Endothelial cell of umbilical vein (primary cell): ENCODE results near the gene ZNF346. TPM values are rescaled to one million over a fixed set of nuclear protein-coding genes. Genes with fewer than 3 reads are reported as not detected.

ENCODE experiments used
- BruUV-seq: library from RNA; stranded (reverse); fragments of 400-500 nt; replicated peaks from 2 replicates; lab custom pipeline; 2021; lab: Mats Ljungman, UMichigan
- CTCF ChIA-PET: fragments of 300-600, 350-600 bp; sonication (Branson Sonifier 250); formaldehyde crosslinking; loops from one replicate; lab custom pipeline; 2021; ENCODE audit warnings: antibody characterized with exemption, inconsistent platforms; lab: Charles Lee
- POLR2A ChIA-PET: fragments of 300-600, 350-600 bp; sonication (Branson Sonifier 250); formaldehyde crosslinking; loops from one replicate; lab custom pipeline; 2021; ENCODE audit warnings: antibody characterized with exemption, inconsistent platforms; lab: Charles Lee
- DNase-seq: peaks from one replicate; pipeline ENCODE4 v3.0.0-alpha.2; 2011; ENCODE audit warnings: low read depth, low spot score
- FAIRE-seq: peaks from 2 replicates; lab custom pipeline; 2011; peaks lifted over from hg19 to GRCh38; lab: Jason Lieb, UNC
- H2AFZ ChIP-seq: 2 replicates; pipeline ENCODE4 v1.6.0; 2012; ENCODE audit warnings: low read depth, low read length, control low read depth, inconsistent platforms
- H3K27ac ChIP-seq: 2 replicates; pipeline ENCODE4 v1.5.1; 2011; ENCODE audit warnings: low read depth, mild to moderate bottlenecking, control low read depth, low read length, moderate library complexity; ENCODE audit not compliant: insufficient read depth
- H3K27me3 ChIP-seq, 2 experiments: 2 replicates each; pipeline versions ENCODE4 v1.6.0 to v1.6.1; 2011; ENCODE audit warnings: low read length in 2 of 2, mixed read lengths in 1 of 2; ENCODE audit not compliant: control insufficient read depth in 2 of 2, insufficient read depth in 2 of 2
- H3K36me3 ChIP-seq, 2 experiments: 2 replicates in 1 of 2; 3 replicates in 1 of 2; pipeline ENCODE4 v1.5.1; 2011; ENCODE audit warnings: low read length in 2 of 2, mild to moderate bottlenecking in 1 of 2, moderate library complexity in 1 of 2; ENCODE audit not compliant: control insufficient read depth in 2 of 2, insufficient read depth in 2 of 2; ENCODE audit errors: extremely low read depth in 1 of 2
- H3K4me1 ChIP-seq: 3 replicates; pipeline ENCODE4 v1.5.1; 2011; ENCODE audit warnings: mild to moderate bottlenecking, low read length; ENCODE audit not compliant: control insufficient read depth, insufficient read depth; ENCODE audit errors: extremely low read depth
- H3K4me2 ChIP-seq: 2 replicates; pipeline ENCODE4 v1.6.1; 2011; ENCODE audit warnings: low read length, control low read depth, mixed read lengths; ENCODE audit not compliant: insufficient read depth
- H3K4me3 ChIP-seq, 3 experiments: fragments of 200-600 bp in 1 of 3; sonication (generic), shearing (Covaris generic) in 1 of 3; replicated peaks in 1 of 3; 2 replicates each; pipeline ENCODE4 v1.5.1; 2011 to 2016; ENCODE audit warnings: control low read depth in 3 of 3, low read length in 3 of 3, mild to moderate bottlenecking in 2 of 3, inconsistent platforms in 1 of 3, low read depth in 1 of 3, moderate library complexity in 1 of 3; ENCODE audit not compliant: insufficient read depth in 1 of 3
- H3K79me2 ChIP-seq: 2 replicates; pipeline ENCODE4 v1.6.0; 2012; ENCODE audit warnings: low read length, inconsistent platforms; ENCODE audit not compliant: control insufficient read depth, insufficient read depth
- H3K9ac ChIP-seq: replicated peaks from 2 replicates; pipeline ENCODE3; 2011; ENCODE audit warnings: low read length, control low read depth; ENCODE audit not compliant: insufficient read depth; ENCODE audit errors: extremely low read depth
- H3K9me1 ChIP-seq: replicated peaks from 3 replicates; pipeline ENCODE4 v1.6.0; 2011; ENCODE audit warnings: mild to moderate bottlenecking, low read length; ENCODE audit not compliant: control insufficient read depth, insufficient read depth; ENCODE audit errors: extremely low read depth
- H3K9me3 ChIP-seq: replicated peaks from 2 replicates; pipeline ENCODE4 v1.5.1; 2012; ENCODE audit warnings: low read length, inconsistent platforms; ENCODE audit not compliant: control insufficient read depth, insufficient read depth
- H4K20me1 ChIP-seq: replicated peaks from 2 replicates; pipeline ENCODE3; 2011; ENCODE audit warnings: mild to moderate bottlenecking, low read length; ENCODE audit not compliant: control insufficient read depth, insufficient read depth; ENCODE audit errors: extremely low read depth
- CTCF ChIP-seq, 2 donors: IDR thresholded peaks; 1 replicate in 1 of 2; 2 replicates in 1 of 2; pipeline ENCODE4 v1.5.1; 2011; ENCODE audit warnings: low read length in 2 of 2, mild to moderate bottlenecking in 2 of 2, moderate library complexity in 2 of 2, control low read depth in 1 of 2, inconsistent platforms in 1 of 2, low read depth in 1 of 2; ENCODE audit not compliant: insufficient read depth in 1 of 2; ENCODE audit errors: extremely low read depth in 1 of 2
- EZH2 ChIP-seq: IDR thresholded peaks from 2 replicates; pipeline ENCODE4 v1.6.1; 2012; ENCODE audit warnings: borderline replicate concordance, low read depth, mild to moderate bottlenecking, moderate library complexity, low read length, inconsistent platforms; ENCODE audit not compliant: severe bottlenecking
- FOS ChIP-seq: IDR thresholded peaks from 2 replicates; pipeline ENCODE4 v1.6.1; 2011; ENCODE audit warnings: mild to moderate bottlenecking, low read length, moderate library complexity, borderline replicate concordance; ENCODE audit not compliant: insufficient read depth
- GATA2 ChIP-seq: IDR thresholded peaks from 2 replicates; pipeline ENCODE4 v1.7.0; 2011; ENCODE audit warnings: low read depth, mild to moderate bottlenecking, moderate library complexity, mixed read lengths, low read length; ENCODE audit not compliant: insufficient read length, insufficient read depth
- JUN ChIP-seq: IDR thresholded peaks from 2 replicates; pipeline ENCODE4 v1.6.1; 2011; ENCODE audit warnings: borderline replicate concordance, low read depth; ENCODE audit not compliant: insufficient read length, insufficient read depth
- MAX ChIP-seq: IDR thresholded peaks from 2 replicates; pipeline ENCODE4 v1.6.1; 2011; ENCODE audit not compliant: insufficient read depth, insufficient read length
- MYC ChIP-seq: IDR thresholded peaks from one replicate; pipeline ENCODE4 v1.6.1; 2011; ENCODE audit warnings: mild to moderate bottlenecking, low read depth, low read length
- POLR2A ChIP-seq: IDR thresholded peaks from 2 replicates; pipeline ENCODE4 v1.6.1; 2012; ENCODE audit warnings: low read depth, mild to moderate bottlenecking, control low read depth, low read length
- POLR2AphosphoS5 ChIP-seq: IDR thresholded peaks from 2 replicates; pipeline ENCODE4 v1.6.1; 2012; ENCODE audit warnings: low read depth, mild to moderate bottlenecking, control low read depth, low read length, moderate library complexity; ENCODE audit not compliant: insufficient read depth
- dilution Hi-C: fragments of 300-500 bp; cut with MboI; formaldehyde crosslinking; loops from one replicate; pipeline ENCODE4 v1.15.0; 2019; ENCODE audit warnings: low sequenced_read_pairs; ENCODE audit not compliant: extremely low pct_ligation_motif_present
- intact Hi-C: fragments of 100-400 bp; cut with micrococcal nuclease; formaldehyde crosslinking; loops from one replicate; pipeline ENCODE4 v1.10.0; 2022
- polyA plus RNA-seq, 4 experiments: library from polyadenylated mRNA; depleted of rRNA in 3 of 4; stranded (reverse) in 3 of 4; unstranded in 1 of 4; fragments of >200 nt; gene quantifications; 2 replicates each; pipeline versions ENCODE4 v1.2.1 to v1.2.3, GENCODE V29; 2011 to 2012; ENCODE audit warnings: missing spikeins in 1 of 4
- total RNA-seq: library from RNA; stranded (reverse); gene quantifications from 2 replicates; pipeline ENCODE4 v1.2.3, GENCODE V29; 2021

The ZNF346 gene
- total and polyA plus RNA-seq, 2 donors (not counting 3 experiments of a cell fraction or from before 2014, with no cell fraction given): 25.3 to 35.2 TPM

- intact Hi-C loops: no loop called here
- Histone ChIP-seq H3K27ac (no peak overlapping the region), H3K4me1 (no peaks in the 10 kb centered on the region), H3K79me2 (peaks cover 23% of the 10 kb centered on the region), H3K9ac (no peak overlapping the region), H3K36me3 (peaks cover 0 to 2% of the 10 kb centered on the region in 2 experiments), H3K27me3 (no peaks in the 10 kb centered on the region), H4K20me1 (no peaks in the 10 kb centered on the region), H2AFZ (no peak overlapping the region), H3K9me1 (no peaks in the 10 kb centered on the region), H3K4me3 (no peak overlapping the region), H3K9me3 (no peaks in the 10 kb centered on the region), H3K4me2 (no peak overlapping the region)
- dilution Hi-C loops: no loop called here
- BruUV-seq: no TSS peak
- POLR2A ChIA-PET: no interaction called here
- DNase-seq: no peak
- CTCF ChIA-PET: no interaction called here
- no peak for FAIRE-seq
- TF ChIP-seq POLR2AphosphoS5 (no peak), CTCF (IDR thresholded peaks at IDR 0.05; ENCODE audit: extremely low read depth in 1 of 2, insufficient read depth in 1 of 2, low read depth in 1 of 2, low read length in 2 of 2) (no peak), POLR2A (no peak), FOS (no peak)
These were observed 7.0 kb downstream of the ZNF346 start for GRCh38 chr5:177029498-177029897.

GRCh38 chr5:177035976-177036375 lies 13.5 kb downstream of the ZNF346 start:
- Histone ChIP-seq H3K4me3 (no peak overlapping the region), H3K36me3 (peaks cover 0 to 1% of the 10 kb centered on the region in 2 experiments), H3K9me1 (no peaks in the 10 kb centered on the region), H3K4me2 (no peak overlapping the region), H2AFZ (no peak overlapping the region), H3K9me3 (no peaks in the 10 kb centered on the region), H3K9ac (no peak overlapping the region), H3K27ac (no peak overlapping the region), H3K4me1 (no peaks in the 10 kb centered on the region), H4K20me1 (no peaks in the 10 kb centered on the region), H3K79me2 (peaks cover 14% of the 10 kb centered on the region), H3K27me3 (no peaks in the 10 kb centered on the region)
- ChIA-PET POLR2A (no interaction called here), CTCF (interaction anchor here (0.9 to 1.3 kb wide), 2 partner anchors 10 to 36 kb away, joined by 3 read pairs; no protein-coding TSS in a partner anchor)
- intact Hi-C loops (no loop called here), dilution Hi-C loops (no loop called here)
- no TSS peak for BruUV-seq
- TF ChIP-seq MAX (no peak), POLR2A (no peak), POLR2AphosphoS5 (no peak), MYC (no peak), CTCF (IDR thresholded peaks at IDR 0.05; ENCODE audit: extremely low read depth in 1 of 2, insufficient read depth in 1 of 2, low read depth in 1 of 2, low read length in 2 of 2) (no peak), GATA2 (no peak), JUN (no peak), EZH2 (no peak), FOS (no peak)
- DNase-seq: no peak
- no peak for FAIRE-seq
